NCI-H1694 treated with DMSO at 0.1 percent for 48 hours (cell line): ENCODE results near the gene IL37.
"Not testable (repeated sequence)": the region's sequence is repeated elsewhere in the genome, so short reads cannot be mapped to it uniquely, and the experiment has no call there.

Experiments
- DNase-seq: peaks from one replicate; lab custom pipeline; 2025; lab: John Stamatoyannopoulos, UW

Gene IL37

GRCh38 chr2:112923237-112923966, 12.4 kb downstream of the IL37 start:
- DNase-seq = no peak

- no peak for DNase-seq
Observed at GRCh38 chr2:112923967-112924338, 13.0 kb downstream of the IL37 start.

- no peak for DNase-seq
Observed at GRCh38 chr2:112924360-112924759, 13.4 kb downstream of the IL37 start.

- no peak for DNase-seq
Observed at GRCh38 chr2:112924821-112925220, 13.9 kb downstream of the IL37 start.

GRCh38 chr2:112926707-112927106, 15.7 kb downstream of the IL37 start:
- no peak for DNase-seq

- no peak for DNase-seq
Observed at GRCh38 chr2:112927745-112928144, 16.8 kb downstream of the IL37 start.

- no peak for DNase-seq
Observed at GRCh38 chr2:112933261-112933660, 22.3 kb downstream of the IL37 start.

GRCh38 chr2:112934117-112934516, 23.2 kb downstream of the IL37 start:
- DNase-seq = not testable (repeated sequence)

GRCh38 chr2:112936927-112937232, 25.9 kb downstream of the IL37 start:
- DNase-seq = no peak

GRCh38 chr2:112938904-112939303, 27.9 kb downstream of the IL37 start:
- no peak for DNase-seq

GRCh38 chr2:112939425-112939824, 28.5 kb downstream of the IL37 start:
- no peak for DNase-seq

GRCh38 chr2:112940859-112941625, 30.1 kb downstream of the IL37 start:
- no peak for DNase-seq

GRCh38 chr2:112941753-112942653, 31.0 kb downstream of the IL37 start:
- peak; percentile 53 for DNase-seq

- no peak for DNase-seq
Observed at GRCh38 chr2:112942654-112943002, 31.7 kb downstream of the IL37 start.

GRCh38 chr2:112944971-112945370, 34.0 kb downstream of the IL37 start:
- no peak for DNase-seq

GRCh38 chr2:112946086-112946485, 35.1 kb downstream of the IL37 start:
- no peak for DNase-seq

- no peak for DNase-seq
Observed at GRCh38 chr2:112947374-112947773, 36.4 kb downstream of the IL37 start.

GRCh38 chr2:112949456-112949855, 38.5 kb downstream of the IL37 start:
- DNase-seq = no peak

- no peak for DNase-seq
Observed at GRCh38 chr2:112954364-112954763, 43.4 kb downstream of the IL37 start.

GRCh38 chr2:112957511-112957910, 46.5 kb downstream of the IL37 start:
- no peak for DNase-seq

GRCh38 chr2:112958428-112959108, 47.6 kb downstream of the IL37 start:
- DNase-seq = peak; percentile 42

GRCh38 chr2:112959109-112959812, 48.3 kb downstream of the IL37 start:
- DNase-seq = peak; percentile 24
